ENCODE data around the gene IGF1R.

The IGF1R gene

GRCh38 chr15:98745179-98745578 lies 96.8 kb downstream of the IGF1R start:
- peaks cover 20% of the 10 kb centered on the region for H3K79me2 ChIP-seq (ENCODE audit: low read length)
- peaks cover 23% of the 10 kb centered on the region for H3K4me1 ChIP-seq (ENCODE audit: low read length)

DNA sequence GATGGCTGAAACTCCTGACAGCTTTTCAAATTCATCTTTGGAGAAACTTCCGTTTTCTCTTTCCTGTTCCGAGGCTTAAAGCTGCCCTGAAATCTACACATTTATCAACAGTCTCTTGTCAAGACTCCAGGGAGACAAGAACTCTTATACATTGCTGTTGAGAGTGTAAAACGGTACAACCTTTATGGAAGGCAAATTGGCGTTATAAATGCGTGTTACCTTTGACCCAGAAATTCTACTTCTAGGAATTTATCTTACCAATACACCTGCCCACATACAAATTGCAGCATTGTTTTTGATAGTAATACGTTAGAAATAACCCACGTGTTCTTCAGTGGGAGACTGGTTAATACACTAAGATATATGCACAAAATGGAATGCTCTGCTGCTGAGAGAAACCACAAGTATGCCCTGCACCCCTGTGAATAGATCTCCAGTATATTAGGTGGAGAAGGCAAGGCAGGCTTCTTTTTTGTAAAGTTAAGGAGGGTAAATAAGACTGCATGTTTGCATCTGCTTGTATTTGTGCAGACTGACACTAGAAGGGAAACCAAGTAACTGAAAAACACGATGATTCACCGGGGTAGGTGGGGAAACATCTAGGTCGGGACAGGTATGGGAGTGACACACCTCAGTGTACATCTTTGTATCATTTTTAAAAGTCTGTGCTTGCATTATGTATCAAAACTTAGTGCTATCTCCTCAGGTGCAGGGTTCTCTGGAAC lies 97.5 kb downstream of the IGF1R start:
- H3K9me3 ChIP-seq (ENCODE audit: insufficient read depth, low read length): no peaks in the 10 kb centered on the region
- H3K4me3 ChIP-seq (ENCODE audit: low read length): no peak overlapping the region
- peaks cover 17% of the 10 kb centered on the region for H3K4me1 ChIP-seq (ENCODE audit: low read length)
- peaks cover 16% of the 10 kb centered on the region; the same call in 1 of the 2 replicates for H4K20me1 ChIP-seq (ENCODE audit: insufficient read depth, low read length)
- H3K27ac ChIP-seq (ENCODE audit: low read length): no peak overlapping the region
- H3K79me2 ChIP-seq (ENCODE audit: low read length): peaks cover 19% of the 10 kb centered on the region
- H3K27me3 ChIP-seq (ENCODE audit: low read depth, low read length): no peaks in the 10 kb centered on the region
- H3K36me3 ChIP-seq (replicated peaks; ENCODE audit: low read depth, low read length): no peaks in the 10 kb centered on the region
- no peak overlapping the region for H3K4me2 ChIP-seq (ENCODE audit: low read length)
- H2AFZ ChIP-seq (ENCODE audit: low read depth, low read length): no peak overlapping the region
- no peak for TF ChIP-seq EZH2phosphoT487 (IDR thresholded peaks at IDR 0.05; ENCODE audit: low read depth)
- TF ChIP-seq, protein P1, sequence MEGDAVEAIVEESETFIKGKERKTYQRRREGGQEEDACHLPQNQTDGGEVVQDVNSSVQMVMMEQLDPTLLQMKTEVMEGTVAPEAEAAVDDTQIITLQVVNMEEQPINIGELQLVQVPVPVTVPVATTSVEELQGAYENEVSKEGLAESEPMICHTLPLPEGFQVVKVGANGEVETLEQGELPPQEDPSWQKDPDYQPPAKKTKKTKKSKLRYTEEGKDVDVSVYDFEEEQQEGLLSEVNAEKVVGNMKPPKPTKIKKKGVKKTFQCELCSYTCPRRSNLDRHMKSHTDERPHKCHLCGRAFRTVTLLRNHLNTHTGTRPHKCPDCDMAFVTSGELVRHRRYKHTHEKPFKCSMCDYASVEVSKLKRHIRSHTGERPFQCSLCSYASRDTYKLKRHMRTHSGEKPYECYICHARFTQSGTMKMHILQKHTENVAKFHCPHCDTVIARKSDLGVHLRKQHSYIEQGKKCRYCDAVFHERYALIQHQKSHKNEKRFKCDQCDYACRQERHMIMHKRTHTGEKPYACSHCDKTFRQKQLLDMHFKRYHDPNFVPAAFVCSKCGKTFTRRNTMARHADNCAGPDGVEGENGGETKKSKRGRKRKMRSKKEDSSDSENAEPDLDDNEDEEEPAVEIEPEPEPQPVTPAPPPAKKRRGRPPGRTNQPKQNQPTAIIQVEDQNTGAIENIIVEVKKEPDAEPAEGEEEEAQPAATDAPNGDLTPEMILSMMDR (IDR thresholded peaks at IDR 0.05; ENCODE audit: low read depth, low read length): no peak
- no peak overlapping the region for H3K9ac ChIP-seq (ENCODE audit: low read length)

More at GRCh38 chr15:98745179-98745578, 96.8 kb downstream of the IGF1R start:
- Histone ChIP-seq H2AFZ (ENCODE audit: low read depth, low read length) (no peak overlapping the region), H3K9ac (ENCODE audit: low read length) (no peak overlapping the region), H3K36me3 (replicated peaks; ENCODE audit: low read depth, low read length) (no peaks in the 10 kb centered on the region), H3K27ac (ENCODE audit: low read length) (no peak overlapping the region), H3K4me3 (ENCODE audit: low read length) (no peak overlapping the region), H3K27me3 (ENCODE audit: low read depth, low read length) (no peaks in the 10 kb centered on the region), H4K20me1 (ENCODE audit: insufficient read depth, low read length) (peaks cover 16% of the 10 kb centered on the region; the same call in 1 of the 2 replicates), H3K9me3 (ENCODE audit: insufficient read depth, low read length) (no peaks in the 10 kb centered on the region), H3K4me2 (ENCODE audit: low read length) (no peak overlapping the region)
- no peak for TF ChIP-seq EZH2phosphoT487 (IDR thresholded peaks at IDR 0.05; ENCODE audit: low read depth)
- TF ChIP-seq, protein P1 (IDR thresholded peaks at IDR 0.05; ENCODE audit: low read depth, low read length): no peak

- peaks cover 15% of the 10 kb centered on the region for H3K79me2 ChIP-seq (ENCODE audit: low read length)
- H3K27ac ChIP-seq (ENCODE audit: low read length): no peak overlapping the region
- peaks cover 13% of the 10 kb centered on the region; the same call in 1 of the 2 replicates for H4K20me1 ChIP-seq (ENCODE audit: insufficient read depth, low read length)
Observed at GRCh38 chr15:98746375-98747155, 98.2 kb downstream of the IGF1R start.

More at GRCh38 chr15:98746375-98747155, 98.2 kb downstream of the IGF1R start:
- Histone ChIP-seq H3K9ac (ENCODE audit: low read length) (no peak overlapping the region), H3K9me3 (ENCODE audit: insufficient read depth, low read length) (no peaks in the 10 kb centered on the region), H3K4me1 (ENCODE audit: low read length) (peaks cover 9% of the 10 kb centered on the region), H3K36me3 (replicated peaks; ENCODE audit: low read depth, low read length) (no peaks in the 10 kb centered on the region), H3K4me2 (ENCODE audit: low read length) (no peak overlapping the region), H2AFZ (ENCODE audit: low read depth, low read length) (no peak overlapping the region), H3K27me3 (ENCODE audit: low read depth, low read length) (no peaks in the 10 kb centered on the region), H3K4me3 (ENCODE audit: low read length) (no peak overlapping the region)
- TF ChIP-seq, protein P1 (IDR thresholded peaks at IDR 0.05; ENCODE audit: low read depth, low read length): no peak
- no peak for TF ChIP-seq EZH2phosphoT487 (IDR thresholded peaks at IDR 0.05; ENCODE audit: low read depth)
